RWPE1 (cell line): Measurements from ENCODE around the gene ITIH5.

Source experiments
- CTCF ChIA-PET: fragments of 350-600 bp; sonication (Branson Sonifier 250); formaldehyde crosslinking; extraction: SDS; loops from one replicate; lab custom pipeline; 2021; lab: Yijun Ruan, JAX
- POLR2A ChIA-PET: fragments of 400-600 bp; formaldehyde crosslinking; extraction: SDS; loops from one replicate; lab custom pipeline; 2020; ENCODE audit warnings: antibody characterized with exemption; ENCODE audit not compliant: low non-redundant PET; lab: Yijun Ruan, JAX
- DNase-seq: peaks from one replicate; pipeline ENCODE4 v3.0.0; 2012; ENCODE audit warnings: low spot score
- H3K27ac ChIP-seq: fragments of 450-650 bp; 2 replicates; pipeline ENCODE4 v1.5.1; 2017
- CTCF ChIP-seq: fragments of 450-650 bp; conservative IDR thresholded peaks from 2 replicates; pipeline ENCODE4 v1.5.1; 2017; ENCODE audit warnings: low read depth, mild to moderate bottlenecking

Gene ITIH5

DNA sequence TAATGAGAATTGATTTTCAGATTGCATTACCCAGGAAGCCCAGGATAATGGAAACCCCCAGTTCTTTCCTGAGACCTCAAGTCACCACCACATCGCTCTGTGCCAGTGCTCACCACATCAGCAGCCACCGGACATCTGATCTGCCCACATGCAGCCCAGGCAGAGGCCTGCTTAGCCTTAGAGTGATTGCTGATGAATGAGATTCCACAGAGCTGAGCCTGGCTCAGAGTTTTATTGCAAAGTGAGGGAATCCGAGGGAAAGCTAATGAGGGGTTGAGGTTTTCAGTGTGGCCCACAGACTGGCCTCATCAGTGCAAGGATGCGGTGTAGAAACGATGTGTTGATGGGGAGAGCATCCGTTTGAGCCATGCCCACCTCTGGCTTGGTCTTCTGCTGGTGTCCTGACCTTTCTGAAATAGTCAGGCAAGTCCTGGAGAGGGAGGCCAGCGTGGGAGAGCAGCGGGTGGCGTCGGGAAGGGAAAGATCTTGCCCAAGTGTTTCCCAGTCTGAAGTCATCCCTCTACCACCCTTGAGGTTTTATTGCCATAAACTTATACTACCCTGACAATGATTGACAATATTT is 120.3 kb downstream of the ITIH5 start:
- POLR2A ChIA-PET, result no interaction called here
- H3K27ac ChIP-seq, result no peak overlapping the region
- TF ChIP-seq CTCF, result no peak
- CTCF ChIA-PET, result interaction anchor here (0.7 to 1.0 kb wide), 2 partner anchors 36 to 1009 kb away, joined by 3 read pairs; no protein-coding TSS in a partner anchor
- DNase-seq, result no peak

GRCh38 chr10:7545792-7546191 is 121.0 kb downstream of the ITIH5 start:
- POLR2A ChIA-PET, result no interaction called here
- TF ChIP-seq CTCF, result no peak
- DNase-seq, result no peak
- H3K27ac ChIP-seq, result no peak overlapping the region
- CTCF ChIA-PET, result no interaction called here

GRCh38 chr10:7545261-7545660 is 121.5 kb downstream of the ITIH5 start:
- POLR2A ChIA-PET, result no interaction called here
- CTCF ChIA-PET, result no interaction called here
- no peak for TF ChIP-seq CTCF
- H3K27ac ChIP-seq, result no peak overlapping the region
- no peak for DNase-seq

GRCh38 chr10:7544203-7544602 is 122.6 kb downstream of the ITIH5 start:
- CTCF ChIA-PET, result no interaction called here
- no peak for TF ChIP-seq CTCF
- POLR2A ChIA-PET, result no interaction called here
- H3K27ac ChIP-seq, result no peak overlapping the region
- no peak for DNase-seq

- H3K27ac ChIP-seq, result no peak overlapping the region
- POLR2A ChIA-PET, result no interaction called here
- TF ChIP-seq CTCF, result no peak
- CTCF ChIA-PET, result no interaction called here
- no peak for DNase-seq
These were observed 124.4 kb downstream of the ITIH5 start for GRCh38 chr10:7542189-7542914.

GRCh38 chr10:7541137-7542087 is 125.4 kb downstream of the ITIH5 start:
- TF ChIP-seq CTCF, result no peak
- POLR2A ChIA-PET, result no interaction called here
- H3K27ac ChIP-seq, result no peak overlapping the region
- no peak for DNase-seq
- CTCF ChIA-PET, result no interaction called here
